T-helper 1 cell treated with Interleukin-12 subunit alpha and Interleukin-12 subunit beta and Interleukin-4 antibody, amounts not matched to agents 30 μg/mL and 1 μg/mL, for 36 hours (primary cell): ENCODE measurements around the gene CEBPG.

ENCODE experiments used
- H3K27ac Mint-ChIP-seq: one replicate; pipeline ENCODE4 v1.8.0; 2021; ENCODE audit warnings: mild to moderate bottlenecking, mixed read lengths
- H3K27me3 Mint-ChIP-seq: one replicate; pipeline ENCODE4 v1.8.0; 2021; ENCODE audit warnings: low read depth, mixed read lengths
- H3K36me3 Mint-ChIP-seq: one replicate; pipeline ENCODE4 v1.8.0; 2021; ENCODE audit warnings: low read depth, mixed read lengths
- H3K4me1 Mint-ChIP-seq: one replicate; pipeline ENCODE4 v1.8.0; 2021; ENCODE audit warnings: low read depth, mixed read lengths
- H3K4me3 Mint-ChIP-seq: one replicate; pipeline ENCODE4 v1.8.0; 2021; ENCODE audit warnings: mild to moderate bottlenecking, moderate library complexity, mixed read lengths
- H3K9me3 Mint-ChIP-seq: one replicate; pipeline ENCODE4 v1.8.0; 2021; ENCODE audit warnings: mixed read lengths

The CEBPG gene

DNA sequence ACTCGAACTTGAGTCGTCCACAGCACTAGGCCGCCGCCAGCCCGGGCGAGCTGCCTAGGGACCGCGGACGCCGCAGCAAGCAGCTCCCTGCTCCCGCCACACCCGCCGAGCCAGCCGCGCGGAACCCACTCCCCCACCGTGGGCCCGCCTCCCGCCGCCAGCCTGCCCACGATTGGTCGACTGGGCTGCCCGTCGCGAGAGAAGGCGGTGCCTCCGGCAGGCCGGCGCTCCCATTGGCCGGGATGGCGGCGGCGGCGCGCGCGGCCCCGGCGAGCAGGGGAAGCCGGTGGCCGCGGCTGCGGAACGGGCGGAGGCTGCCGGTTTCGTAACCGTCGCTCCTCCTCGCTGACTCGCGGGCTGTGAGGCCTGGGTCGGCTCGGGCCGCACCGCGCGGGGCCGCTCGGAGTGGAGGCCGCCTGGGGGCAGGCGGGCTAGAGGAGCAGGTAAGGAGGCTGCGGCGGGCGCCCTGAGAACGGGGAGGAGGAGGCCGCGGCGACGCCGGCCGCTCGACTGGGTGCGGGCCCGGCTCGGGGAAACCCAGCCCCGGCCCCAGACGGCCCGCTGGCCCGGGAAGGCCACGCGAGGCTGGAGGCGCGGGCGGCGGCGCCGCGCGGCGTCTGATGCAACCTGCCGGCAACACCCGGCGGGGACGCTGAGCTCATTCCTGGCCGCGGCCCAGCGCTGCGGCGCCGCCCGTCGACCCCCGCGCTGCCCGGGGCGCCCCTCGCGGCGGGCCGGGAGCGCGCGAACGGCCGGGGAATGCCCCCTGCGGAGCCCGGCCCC, at the start of gene CEBPG:
CEBPG (plus strand) TSS at position 257 of the 783 bp plus-strand sequence. CDS start 5,531 bp downstream, outside the sequence.
- H3K4me3 Mint-ChIP-seq, result peak within 1 kb of the TSS; percentile 87
- H3K9me3 Mint-ChIP-seq, result no peaks in the 10 kb centered on the region
- H3K4me1 Mint-ChIP-seq, result peaks cover 34% of the 10 kb centered on the region
- peaks cover 11% of the 10 kb centered on the region for H3K36me3 Mint-ChIP-seq
- H3K27ac Mint-ChIP-seq, result peak within 1 kb of the TSS; percentile 72
- H3K27me3 Mint-ChIP-seq, result peaks cover 3% of the 10 kb centered on the region

- no peaks in the 10 kb centered on the region for H3K36me3 Mint-ChIP-seq
- no peaks in the 10 kb centered on the region for H3K9me3 Mint-ChIP-seq
- H3K4me3 Mint-ChIP-seq, result no peak overlapping the region
- H3K27me3 Mint-ChIP-seq, result peaks cover 22% of the 10 kb centered on the region
- no peaks in the 10 kb centered on the region for H3K4me1 Mint-ChIP-seq
- no peak overlapping the region for H3K27ac Mint-ChIP-seq
Observed at GRCh38 chr19:33324628-33325027, 48.9 kb upstream of the CEBPG start.

DNA sequence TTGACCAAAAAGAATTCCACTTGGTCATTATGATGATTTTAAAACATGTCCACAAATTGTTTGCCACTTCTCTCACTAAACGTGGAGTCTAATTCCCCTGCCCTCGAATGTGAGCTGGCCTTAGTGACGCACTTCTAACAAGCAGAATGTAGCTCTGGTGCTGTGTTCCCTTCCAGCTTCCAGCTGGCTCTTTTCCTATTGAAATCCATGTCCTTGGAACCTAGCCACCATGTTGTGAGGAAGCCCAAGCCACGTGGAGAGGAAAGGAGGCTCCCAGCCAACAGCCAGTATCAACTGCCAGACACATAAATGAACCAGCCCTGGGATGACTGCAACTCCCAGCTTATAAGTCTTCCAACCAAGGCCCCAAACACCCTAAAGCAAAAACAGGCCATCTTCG, 47.6 kb upstream of the CEBPG start:
- Mint-ChIP-seq H3K27me3 (peaks cover 18% of the 10 kb centered on the region), H3K9me3 (no peaks in the 10 kb centered on the region), H3K4me1 (no peaks in the 10 kb centered on the region), H3K4me3 (no peak overlapping the region), H3K36me3 (no peaks in the 10 kb centered on the region), H3K27ac (no peak overlapping the region)

DNA sequence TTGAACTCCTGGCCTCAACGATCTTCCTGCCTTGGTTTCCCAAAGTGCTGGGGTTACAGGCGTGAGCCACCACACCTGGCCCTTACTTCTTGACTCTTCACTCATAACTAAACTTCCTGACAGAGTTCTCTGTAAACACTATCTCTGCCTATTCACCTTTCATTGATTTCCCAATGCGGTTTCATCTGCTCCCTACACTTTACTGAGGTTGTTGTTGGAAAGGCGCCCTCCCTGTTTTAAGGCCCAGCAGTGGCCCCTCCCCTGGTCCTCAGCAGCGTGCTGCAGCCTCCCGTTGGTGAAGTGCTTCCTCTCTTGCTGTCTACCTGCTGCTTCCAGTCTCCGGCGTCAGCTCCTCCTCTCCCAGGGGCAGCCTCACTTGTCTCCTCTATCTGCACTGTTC, 44.4 kb upstream of the CEBPG start:
- Mint-ChIP-seq H3K4me1 (no peaks in the 10 kb centered on the region), H3K27me3 (peaks cover 11% of the 10 kb centered on the region), H3K9me3 (no peaks in the 10 kb centered on the region), H3K27ac (no peak overlapping the region), H3K4me3 (no peak overlapping the region), H3K36me3 (no peaks in the 10 kb centered on the region)

GRCh38 chr19:33329736-33330135, 43.8 kb upstream of the CEBPG start:
- H3K9me3 Mint-ChIP-seq, result no peaks in the 10 kb centered on the region

DNA sequence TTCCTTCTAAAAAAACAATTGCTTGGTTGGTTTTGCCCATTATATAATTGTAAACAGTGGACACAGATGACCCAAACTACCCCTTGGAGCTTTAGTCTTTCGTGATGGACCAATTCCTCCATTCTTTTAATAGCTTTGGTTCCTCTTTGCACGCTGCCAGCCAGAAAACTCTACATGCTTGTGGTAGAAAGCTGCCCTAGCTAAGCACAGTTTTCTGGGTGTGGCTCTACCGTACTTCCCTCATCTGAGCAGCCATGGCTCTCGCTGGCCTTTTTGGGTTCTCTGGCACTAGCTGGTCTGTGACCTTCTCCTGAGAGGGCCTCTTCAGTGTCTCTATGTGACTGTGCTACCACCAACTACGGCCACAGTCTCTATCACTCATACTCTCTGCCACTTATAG, 41.3 kb upstream of the CEBPG start:
- H3K27ac Mint-ChIP-seq, result no peak overlapping the region

More at GRCh38 chr19:33329736-33330135, 43.8 kb upstream of the CEBPG start:
- Mint-ChIP-seq H3K27me3 (peaks cover 7% of the 10 kb centered on the region), H3K4me3 (no peak overlapping the region), H3K4me1 (no peaks in the 10 kb centered on the region), H3K27ac (no peak overlapping the region), H3K36me3 (no peaks in the 10 kb centered on the region)

DNA sequence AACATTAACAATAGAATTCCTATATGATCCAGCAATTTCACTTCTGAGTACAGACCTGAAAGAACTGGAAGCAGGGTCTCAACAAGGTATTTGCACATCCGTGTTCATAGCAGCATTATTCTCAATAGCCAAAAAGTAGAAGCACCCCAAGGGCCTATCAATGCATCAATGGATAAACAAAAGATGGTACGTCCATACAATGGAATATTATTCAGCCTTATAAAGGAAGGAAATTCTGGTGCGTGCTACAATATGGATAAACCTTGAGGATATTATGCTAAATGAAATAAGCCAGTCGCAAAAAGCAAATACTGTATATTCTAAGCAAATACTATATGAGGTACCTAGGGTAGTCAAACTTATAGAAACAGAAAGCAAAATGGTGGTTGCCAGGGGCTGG, 40.4 kb upstream of the CEBPG start:
- no peak overlapping the region for H3K4me3 Mint-ChIP-seq
- no peak overlapping the region for H3K27ac Mint-ChIP-seq
- H3K9me3 Mint-ChIP-seq, result no peaks in the 10 kb centered on the region
- no peaks in the 10 kb centered on the region for H3K36me3 Mint-ChIP-seq
- peaks cover 11% of the 10 kb centered on the region for H3K27me3 Mint-ChIP-seq
- H3K4me1 Mint-ChIP-seq, result no peaks in the 10 kb centered on the region

More for the DNA sequence above, 41.3 kb upstream of the CEBPG start:
- Mint-ChIP-seq H3K4me3 (no peak overlapping the region), H3K36me3 (no peaks in the 10 kb centered on the region), H3K4me1 (no peaks in the 10 kb centered on the region), H3K9me3 (no peaks in the 10 kb centered on the region), H3K27me3 (peaks cover 7% of the 10 kb centered on the region)

DNA sequence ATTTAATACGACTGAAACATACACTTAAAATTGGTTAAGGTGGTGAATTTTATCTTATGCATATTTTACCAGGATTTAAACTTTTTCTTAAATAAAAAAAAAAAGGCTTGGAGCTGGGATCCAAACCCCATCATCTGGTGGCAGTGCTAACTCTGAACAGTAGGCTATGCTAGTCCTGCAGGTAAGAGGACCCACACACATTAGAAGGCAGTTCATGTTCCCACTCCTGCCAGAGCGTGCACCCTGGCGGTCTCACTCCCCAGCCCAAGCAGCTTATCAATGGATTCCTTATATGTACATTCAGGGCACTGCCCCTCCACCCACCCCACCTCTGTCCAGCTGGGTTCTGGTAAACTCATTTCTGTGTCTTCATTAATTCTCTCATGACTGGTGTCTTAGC, 39.9 kb upstream of the CEBPG start:
- H3K27me3 Mint-ChIP-seq, result peaks cover 12% of the 10 kb centered on the region
- no peaks in the 10 kb centered on the region for H3K4me1 Mint-ChIP-seq
- H3K36me3 Mint-ChIP-seq, result no peaks in the 10 kb centered on the region
- H3K4me3 Mint-ChIP-seq, result no peak overlapping the region
- H3K9me3 Mint-ChIP-seq, result no peaks in the 10 kb centered on the region
- no peak overlapping the region for H3K27ac Mint-ChIP-seq

GRCh38 chr19:33334271-33334670, 39.2 kb upstream of the CEBPG start:
- peaks cover 18% of the 10 kb centered on the region for H3K27me3 Mint-ChIP-seq
- H3K4me3 Mint-ChIP-seq, result no peak overlapping the region
- H3K9me3 Mint-ChIP-seq, result no peaks in the 10 kb centered on the region
- no peak overlapping the region for H3K27ac Mint-ChIP-seq
- no peaks in the 10 kb centered on the region for H3K36me3 Mint-ChIP-seq
- no peaks in the 10 kb centered on the region for H3K4me1 Mint-ChIP-seq

DNA sequence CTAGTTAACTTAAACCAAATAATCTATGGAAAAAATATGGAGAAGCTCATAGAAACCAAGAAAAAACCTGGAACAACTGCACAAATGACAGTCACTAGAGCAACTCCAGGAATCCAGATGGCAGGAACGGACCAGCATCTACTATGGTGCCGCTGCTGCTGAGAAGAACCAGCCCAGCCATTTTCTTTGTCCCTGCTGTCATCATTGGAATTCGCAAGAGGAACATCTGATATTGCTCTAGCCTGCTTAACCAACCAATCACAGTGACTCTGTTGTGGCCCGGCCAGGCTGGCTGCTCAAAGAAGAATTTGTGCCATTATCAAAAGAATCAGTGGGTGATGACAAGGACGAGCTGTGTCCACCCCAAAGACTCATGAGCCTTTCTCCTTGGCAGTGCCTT, 38.1 kb upstream of the CEBPG start:
- Mint-ChIP-seq H3K4me3 (no peak overlapping the region), H3K27ac (no peak overlapping the region), H3K27me3 (peaks cover 22% of the 10 kb centered on the region), H3K4me1 (no peaks in the 10 kb centered on the region), H3K36me3 (no peaks in the 10 kb centered on the region), H3K9me3 (no peaks in the 10 kb centered on the region)

DNA sequence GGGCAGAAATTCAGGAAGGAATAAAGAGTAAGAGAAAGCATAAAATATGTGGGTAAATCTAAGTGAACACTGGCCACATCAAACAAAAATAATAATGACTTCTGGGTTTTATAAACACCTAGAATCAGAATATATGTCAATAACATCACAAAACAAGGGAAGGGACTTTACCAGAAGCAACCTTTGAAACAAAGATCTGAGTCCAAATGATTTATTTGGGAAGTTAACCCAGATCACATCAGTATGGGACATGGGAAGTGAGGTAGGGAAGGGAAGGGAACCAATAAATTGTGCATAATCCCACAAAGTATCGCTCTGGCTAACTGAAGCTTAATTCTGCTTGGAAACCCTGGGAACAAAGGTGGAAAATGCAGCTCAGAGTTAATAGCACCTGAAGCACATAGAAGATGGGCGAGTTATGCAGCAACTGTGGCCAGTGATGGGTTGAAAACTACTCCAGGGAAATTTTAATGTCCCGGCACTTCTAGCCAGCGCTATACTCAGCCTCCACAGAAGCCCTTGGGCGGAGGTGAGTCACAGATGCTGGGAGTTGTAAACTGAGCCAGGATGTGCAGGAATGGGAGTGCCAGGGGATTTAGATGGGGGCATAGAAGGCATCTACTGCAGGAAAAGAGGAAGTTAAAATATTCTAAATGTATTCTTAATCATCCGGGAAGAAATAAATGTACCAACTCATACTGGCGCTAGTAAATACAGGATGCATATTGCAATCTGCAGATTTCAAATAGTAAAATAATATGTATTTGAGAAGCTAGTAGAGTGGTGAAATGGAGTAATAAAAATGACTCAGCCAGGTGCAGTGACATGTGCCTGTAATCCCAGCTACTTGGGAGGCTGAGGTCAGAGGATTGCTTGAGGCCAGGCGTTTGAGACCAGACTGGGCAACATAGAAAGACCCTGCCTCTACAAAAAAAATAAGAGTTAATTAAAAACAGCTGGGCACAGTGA, 34.2 kb upstream of the CEBPG start:
- H3K36me3 Mint-ChIP-seq, result no peaks in the 10 kb centered on the region
- H3K27me3 Mint-ChIP-seq, result peaks cover 33% of the 10 kb centered on the region
- no peak overlapping the region for H3K27ac Mint-ChIP-seq
- H3K4me1 Mint-ChIP-seq, result no peaks in the 10 kb centered on the region
- H3K9me3 Mint-ChIP-seq, result no peaks in the 10 kb centered on the region
- no peak overlapping the region for H3K4me3 Mint-ChIP-seq

DNA sequence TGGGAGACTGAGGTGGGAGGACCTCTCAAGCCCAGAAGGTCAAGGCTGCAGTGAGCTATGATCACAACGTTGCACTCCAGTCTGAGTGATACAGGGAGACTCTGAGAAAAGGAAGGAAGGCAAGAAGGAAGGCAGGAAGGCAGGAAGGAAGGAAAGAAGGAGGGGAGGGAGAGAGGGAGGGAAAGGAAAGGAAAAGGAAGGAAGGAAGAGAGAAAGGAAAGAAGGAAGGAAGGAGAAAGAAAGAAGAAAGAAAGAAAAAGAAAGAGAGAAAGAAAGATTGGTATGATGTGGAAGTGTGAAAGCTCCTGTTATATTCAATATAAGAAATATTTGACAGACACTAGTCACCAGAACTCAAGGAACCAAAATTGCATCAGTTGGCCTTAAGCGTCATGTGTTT, 32.5 kb upstream of the CEBPG start:
- Mint-ChIP-seq H3K27me3 (peaks cover 41% of the 10 kb centered on the region), H3K27ac (peak overlapping the region; percentile 42), H3K9me3 (no peaks in the 10 kb centered on the region), H3K4me1 (no peaks in the 10 kb centered on the region), H3K4me3 (no peak overlapping the region), H3K36me3 (no peaks in the 10 kb centered on the region)

GRCh38 chr19:33343301-33343700, 30.2 kb upstream of the CEBPG start:
- no peaks in the 10 kb centered on the region for H3K36me3 Mint-ChIP-seq
- peaks cover 37% of the 10 kb centered on the region for H3K27me3 Mint-ChIP-seq
- H3K4me1 Mint-ChIP-seq, result no peaks in the 10 kb centered on the region
- H3K4me3 Mint-ChIP-seq, result no peak overlapping the region
- no peaks in the 10 kb centered on the region for H3K9me3 Mint-ChIP-seq
- no peak overlapping the region for H3K27ac Mint-ChIP-seq

GRCh38 chr19:33343859-33344572, 29.5 kb upstream of the CEBPG start:
- peaks cover 32% of the 10 kb centered on the region for H3K27me3 Mint-ChIP-seq

More at GRCh38 chr19:33343859-33344572, 29.5 kb upstream of the CEBPG start:
- Mint-ChIP-seq H3K9me3 (no peaks in the 10 kb centered on the region), H3K27ac (no peak overlapping the region), H3K4me1 (no peaks in the 10 kb centered on the region), H3K36me3 (no peaks in the 10 kb centered on the region), H3K4me3 (no peak overlapping the region)
